Glutamatergic neuron (in vitro differentiated cells): ENCODE measurements around the gene AKAP7. TPM values are rescaled to one million over a fixed set of nuclear protein-coding genes. Genes with fewer than 3 reads are reported as not detected.

ENCODE experiments used
- DNase-seq: peaks from one replicate; pipeline ENCODE4 v3.0.0; 2022
- H3K27ac Mint-ChIP-seq: one replicate; pipeline ENCODE4 v1.8.0; 2020; ENCODE audit warnings: mild to moderate bottlenecking, mixed read lengths, inconsistent platforms; ENCODE audit not compliant: unreplicated experiment
- H3K27me3 Mint-ChIP-seq: one replicate; pipeline ENCODE4 v1.8.0; 2020; ENCODE audit warnings: mild to moderate bottlenecking, moderate library complexity, mixed read lengths, inconsistent platforms; ENCODE audit not compliant: unreplicated experiment
- H3K36me3 Mint-ChIP-seq: one replicate; pipeline ENCODE4 v1.8.0; 2020; ENCODE audit warnings: mild to moderate bottlenecking, mixed read lengths, inconsistent platforms; ENCODE audit not compliant: unreplicated experiment
- H3K4me1 Mint-ChIP-seq: one replicate; pipeline ENCODE4 v1.8.0; 2020; ENCODE audit warnings: mild to moderate bottlenecking, low read depth, mixed read lengths, inconsistent platforms; ENCODE audit not compliant: unreplicated experiment
- H3K4me3 Mint-ChIP-seq: one replicate; pipeline ENCODE4 v1.8.0; 2020; ENCODE audit warnings: mild to moderate bottlenecking, mixed read lengths, inconsistent platforms; ENCODE audit not compliant: unreplicated experiment
- H3K9me3 Mint-ChIP-seq: one replicate; pipeline ENCODE4 v1.8.0; 2020; ENCODE audit warnings: mild to moderate bottlenecking, moderate library complexity, mixed read lengths, inconsistent platforms; ENCODE audit not compliant: unreplicated experiment
- CTCF ChIP-seq: fragments of 200-600 bp; sonication (generic); IDR thresholded peaks from one replicate; pipeline ENCODE4 v1.5.0; 2021; ENCODE audit not compliant: partially characterized antibody, unreplicated experiment
- total RNA-seq: library from RNA; stranded (reverse); fragmentation: NEBNext Ultra II Directional; extraction: Animal tissue kit (Norgen Biotek cat#: 25700); gene quantifications from one replicate; pipeline ENCODE4 v1.2.1, GENCODE V29; 2021; ENCODE audit not compliant: unreplicated experiment

The AKAP7 gene
- total RNA-seq, 1 donor from 2014 or later, result 5.3 TPM

- Mint-ChIP-seq H3K36me3 (no peaks in the 10 kb centered on the region), H3K4me3 (no peak overlapping the region), H3K27me3 (no peaks in the 10 kb centered on the region), H3K9me3 (no peaks in the 10 kb centered on the region), H3K27ac (no peak overlapping the region), H3K4me1 (peaks cover 2% of the 10 kb centered on the region)
- no peak for DNase-seq
- no peak for TF ChIP-seq CTCF
These were observed 146.4 kb downstream of the AKAP7 start for GRCh38 chr6:131281471-131282270.

- peaks cover 2% of the 10 kb centered on the region for H3K4me1 Mint-ChIP-seq
- no peak overlapping the region for H3K4me3 Mint-ChIP-seq
- DNase-seq, result no peak
- TF ChIP-seq CTCF, result no peak
- H3K27me3 Mint-ChIP-seq, result no peaks in the 10 kb centered on the region
- no peak overlapping the region for H3K27ac Mint-ChIP-seq
- H3K36me3 Mint-ChIP-seq, result no peaks in the 10 kb centered on the region
- H3K9me3 Mint-ChIP-seq, result no peaks in the 10 kb centered on the region
These were observed 147.1 kb downstream of the AKAP7 start for GRCh38 chr6:131282365-131282764.

- peaks cover 2% of the 10 kb centered on the region for H3K4me1 Mint-ChIP-seq
- no peaks in the 10 kb centered on the region for H3K9me3 Mint-ChIP-seq
- H3K27ac Mint-ChIP-seq, result no peak overlapping the region
- no peak for DNase-seq
- H3K36me3 Mint-ChIP-seq, result no peaks in the 10 kb centered on the region
- H3K27me3 Mint-ChIP-seq, result no peaks in the 10 kb centered on the region
- H3K4me3 Mint-ChIP-seq, result no peak overlapping the region
- no peak for TF ChIP-seq CTCF
These were observed 148.4 kb downstream of the AKAP7 start for GRCh38 chr6:131283466-131284175.

- DNase-seq, result no peak
- TF ChIP-seq CTCF, result no peak
- Mint-ChIP-seq H3K27me3 (no peaks in the 10 kb centered on the region), H3K4me1 (peaks cover 2% of the 10 kb centered on the region), H3K4me3 (no peak overlapping the region), H3K9me3 (no peaks in the 10 kb centered on the region), H3K36me3 (no peaks in the 10 kb centered on the region), H3K27ac (no peak overlapping the region)
These were observed 150.3 kb downstream of the AKAP7 start for GRCh38 chr6:131285548-131285947.
